ENCODE measurements around the gene FMO2. TPM values are rescaled to one million over a fixed set of nuclear protein-coding genes. Genes with fewer than 3 reads are reported as not detected.

FMO2 gene
- total RNA-seq, 3 donors from 2014 or later (not counting 1 experiment from before 2014, with no cell fraction given), result not detected

DNA sequence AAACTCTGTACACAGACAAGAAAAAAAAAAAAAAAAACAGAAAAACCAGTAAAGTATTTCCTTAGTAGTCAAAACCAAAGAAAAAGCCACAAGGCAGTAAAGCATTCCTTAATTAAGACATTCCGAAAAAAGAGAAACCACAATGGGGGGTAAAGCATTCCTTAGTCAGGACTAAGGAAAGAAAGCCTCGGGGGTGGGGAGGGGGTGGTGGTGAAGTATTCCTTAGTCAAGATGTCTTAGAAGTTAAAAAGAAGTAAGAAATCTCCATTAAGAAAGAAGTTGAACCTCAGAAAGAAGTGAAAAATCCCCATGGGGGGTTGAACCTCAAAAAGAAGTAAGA lies 35.0 kb downstream of the FMO2 start:
- DNase-seq, result no peak
- H3K9me3 ChIP-seq (ENCODE audit: control insufficient read depth, insufficient read depth, low read length), result no peaks in the 10 kb centered on the region
- TF ChIP-seq, protein P1, sequence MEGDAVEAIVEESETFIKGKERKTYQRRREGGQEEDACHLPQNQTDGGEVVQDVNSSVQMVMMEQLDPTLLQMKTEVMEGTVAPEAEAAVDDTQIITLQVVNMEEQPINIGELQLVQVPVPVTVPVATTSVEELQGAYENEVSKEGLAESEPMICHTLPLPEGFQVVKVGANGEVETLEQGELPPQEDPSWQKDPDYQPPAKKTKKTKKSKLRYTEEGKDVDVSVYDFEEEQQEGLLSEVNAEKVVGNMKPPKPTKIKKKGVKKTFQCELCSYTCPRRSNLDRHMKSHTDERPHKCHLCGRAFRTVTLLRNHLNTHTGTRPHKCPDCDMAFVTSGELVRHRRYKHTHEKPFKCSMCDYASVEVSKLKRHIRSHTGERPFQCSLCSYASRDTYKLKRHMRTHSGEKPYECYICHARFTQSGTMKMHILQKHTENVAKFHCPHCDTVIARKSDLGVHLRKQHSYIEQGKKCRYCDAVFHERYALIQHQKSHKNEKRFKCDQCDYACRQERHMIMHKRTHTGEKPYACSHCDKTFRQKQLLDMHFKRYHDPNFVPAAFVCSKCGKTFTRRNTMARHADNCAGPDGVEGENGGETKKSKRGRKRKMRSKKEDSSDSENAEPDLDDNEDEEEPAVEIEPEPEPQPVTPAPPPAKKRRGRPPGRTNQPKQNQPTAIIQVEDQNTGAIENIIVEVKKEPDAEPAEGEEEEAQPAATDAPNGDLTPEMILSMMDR (IDR thresholded peaks at IDR 0.05), result no peak
- Mint-ChIP-seq H3K4me3 (no peak overlapping the region), H3K27me3 (ENCODE audit: low read depth in 2 of 2) (peaks cover 0 to 3% of the 10 kb centered on the region in 2 donors), H3K9me3 (no peaks in the 10 kb centered on the region), H3K4me1 (no peaks in the 10 kb centered on the region), H3K27ac (no peak overlapping the region), H3K36me3 (no peaks in the 10 kb centered on the region)
- H3K27me3 ChIP-seq (ENCODE audit: control insufficient read depth, insufficient read depth, low read length), result peaks cover 2% of the 10 kb centered on the region
- H3K36me3 ChIP-seq (ENCODE audit: control insufficient read depth, insufficient read depth, low read length), result no peaks in the 10 kb centered on the region
- no peaks in the 10 kb centered on the region for H3K4me1 ChIP-seq (ENCODE audit: control insufficient read depth, insufficient read depth, low read length)
- intact Hi-C loops (cut with micrococcal nuclease), result no loop called here
- H3K4me3 ChIP-seq (ENCODE audit: low read length), result no peak overlapping the region
- no peak for ATAC-seq
- 44% methylated on average over 2 of the region's 2 CpGs for WGBS (ENCODE audit: insufficient coverage)
- no peak overlapping the region for H3K27ac ChIP-seq (ENCODE audit: low read length)

DNA sequence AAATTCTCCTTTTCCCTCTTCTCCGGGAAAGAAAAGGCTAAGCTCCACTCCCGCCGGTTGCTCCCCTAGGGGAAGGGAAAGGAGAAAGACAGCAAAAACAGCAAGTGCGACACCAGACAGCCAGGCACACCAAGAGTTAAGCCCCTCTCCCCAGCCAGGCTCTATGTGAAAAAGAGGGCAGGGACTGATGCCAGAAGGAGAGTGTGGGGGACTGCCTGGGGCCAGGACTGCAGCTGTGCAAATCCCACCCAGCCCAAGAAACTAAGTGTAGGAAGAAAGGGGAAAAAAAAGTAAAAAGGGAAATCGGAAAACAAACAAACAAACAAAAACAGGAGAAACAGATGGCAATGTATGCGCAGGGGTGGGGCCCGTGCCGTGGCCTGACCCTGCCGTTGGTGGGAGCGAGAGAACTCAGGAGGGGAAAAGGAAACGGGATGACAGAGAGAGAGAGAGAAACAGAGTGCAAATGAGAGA lies 35.5 kb downstream of the FMO2 start:
- no peaks in the 10 kb centered on the region for H3K4me1 Mint-ChIP-seq
- H3K9me3 Mint-ChIP-seq, result no peaks in the 10 kb centered on the region
- no peaks in the 10 kb centered on the region for H3K36me3 Mint-ChIP-seq
- no peak overlapping the region for H3K27ac Mint-ChIP-seq
- TF ChIP-seq, protein P1 (IDR thresholded peaks at IDR 0.05), result no peak
- H3K27me3 Mint-ChIP-seq (ENCODE audit: low read depth in 2 of 2), result peaks cover 0 to 3% of the 10 kb centered on the region in 2 donors
- Histone ChIP-seq H3K4me1 (ENCODE audit: control insufficient read depth, insufficient read depth, low read length) (no peaks in the 10 kb centered on the region), H3K9me3 (ENCODE audit: control insufficient read depth, insufficient read depth, low read length) (no peaks in the 10 kb centered on the region), H3K27me3 (ENCODE audit: control insufficient read depth, insufficient read depth, low read length) (peaks cover 2% of the 10 kb centered on the region), H3K27ac (ENCODE audit: low read length) (no peak overlapping the region), H3K36me3 (ENCODE audit: control insufficient read depth, insufficient read depth, low read length) (no peaks in the 10 kb centered on the region), H3K4me3 (ENCODE audit: low read length) (no peak overlapping the region)
- DNase-seq, result no peak
- WGBS (ENCODE audit: insufficient coverage), result 91% methylated on average over 8 of the region's 11 CpGs
- no peak overlapping the region for H3K4me3 Mint-ChIP-seq
- intact Hi-C loops (cut with micrococcal nuclease), result no loop called here
- no peak for ATAC-seq

DNA sequence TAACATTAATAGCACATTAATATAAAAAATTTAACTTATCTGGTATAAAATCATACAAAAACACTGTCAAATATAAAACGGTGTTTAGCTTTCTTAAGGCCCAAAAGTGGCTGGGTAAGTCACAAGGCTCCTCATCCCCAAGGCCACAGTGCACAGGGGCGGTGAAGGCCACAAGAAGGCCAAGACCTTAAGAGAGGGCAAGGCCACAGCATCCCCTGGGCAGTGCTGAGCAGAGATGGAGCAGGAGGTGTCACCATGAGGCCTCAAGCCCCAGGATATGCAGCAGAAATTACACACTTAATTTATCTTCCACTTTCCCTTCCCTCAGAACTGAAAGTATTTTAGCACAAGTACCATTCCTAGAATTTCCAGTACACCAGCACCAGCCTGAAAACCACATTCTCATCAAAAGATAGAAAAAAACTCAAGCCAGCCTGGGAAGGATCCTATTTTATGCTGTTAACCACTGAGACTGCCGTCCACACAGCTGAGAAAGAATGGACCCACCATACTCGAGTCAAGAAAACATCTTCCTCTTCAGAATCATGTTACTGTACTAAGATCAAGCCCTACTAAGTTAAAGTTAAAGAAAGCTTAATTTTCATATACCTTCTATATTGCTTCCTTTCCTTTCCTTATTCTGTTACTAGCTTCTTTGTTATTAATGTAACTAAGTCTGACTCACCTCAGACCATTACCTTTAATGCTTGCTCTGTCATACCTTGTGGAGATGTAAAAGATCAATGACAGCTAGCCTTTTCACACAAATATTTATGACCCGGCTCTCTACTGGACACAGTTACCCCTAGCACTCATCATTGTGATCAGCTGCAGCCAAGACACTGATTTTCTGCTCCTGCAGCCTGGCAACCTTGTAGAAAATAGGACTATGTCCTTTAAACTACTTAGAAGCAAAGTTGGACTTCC lies 36.8 kb downstream of the FMO2 start:
- ATAC-seq (no peak), DNase-seq (no peak)
- Mint-ChIP-seq H3K27me3 (ENCODE audit: low read depth in 2 of 2) (peaks cover 3 to 7% of the 10 kb centered on the region in 2 donors), H3K9me3 (no peaks in the 10 kb centered on the region), H3K36me3 (no peaks in the 10 kb centered on the region), H3K27ac (no peak overlapping the region), H3K4me3 (no peak overlapping the region), H3K4me1 (no peaks in the 10 kb centered on the region)
- 76% methylated on average over 5 of the region's 5 CpGs for WGBS (ENCODE audit: insufficient coverage)
- H3K4me1 ChIP-seq (ENCODE audit: control insufficient read depth, insufficient read depth, low read length), result no peaks in the 10 kb centered on the region
- TF ChIP-seq, protein P1 (IDR thresholded peaks at IDR 0.05), result no peak
- H3K27me3 ChIP-seq (ENCODE audit: control insufficient read depth, insufficient read depth, low read length), result peaks cover 2% of the 10 kb centered on the region
- intact Hi-C loops (cut with micrococcal nuclease), result no loop called here
- no peaks in the 10 kb centered on the region for H3K9me3 ChIP-seq (ENCODE audit: control insufficient read depth, insufficient read depth, low read length)
- H3K4me3 ChIP-seq (ENCODE audit: low read length), result no peak overlapping the region
- H3K36me3 ChIP-seq (ENCODE audit: control insufficient read depth, insufficient read depth, low read length), result no peaks in the 10 kb centered on the region
- no peak overlapping the region for H3K27ac ChIP-seq (ENCODE audit: low read length)
